ENCODE data around the gene ONECUT3. TPM values are rescaled to one million over a fixed set of nuclear protein-coding genes. Genes with fewer than 3 reads are reported as not detected.
"Not testable (repeated sequence)": the region's sequence is repeated elsewhere in the genome, so short reads cannot be mapped to it uniquely, and the experiment has no call there.

The ONECUT3 gene
- not detected for total RNA-seq
- polyA plus RNA-seq = under 1 TPM in 1 of 3 donors, not detected in 2; under 0.01 TPM
- long read RNA-seq, donor 1 = 0 reads
- long read RNA-seq, donor 2 = 0 reads
- long read RNA-seq, donor 3 = 0 reads
- long read RNA-seq, donor 4 = 0 reads
- long read RNA-seq, donor 5 = 0 reads
- long read RNA-seq, donor 6 = 0 reads
- long read RNA-seq, donor 7 = 0 reads
- long read RNA-seq, donor 8 = 0 reads
- long read RNA-seq, donor 9 = 0 reads
- long read RNA-seq, donor 10 = 0 reads

DNA sequence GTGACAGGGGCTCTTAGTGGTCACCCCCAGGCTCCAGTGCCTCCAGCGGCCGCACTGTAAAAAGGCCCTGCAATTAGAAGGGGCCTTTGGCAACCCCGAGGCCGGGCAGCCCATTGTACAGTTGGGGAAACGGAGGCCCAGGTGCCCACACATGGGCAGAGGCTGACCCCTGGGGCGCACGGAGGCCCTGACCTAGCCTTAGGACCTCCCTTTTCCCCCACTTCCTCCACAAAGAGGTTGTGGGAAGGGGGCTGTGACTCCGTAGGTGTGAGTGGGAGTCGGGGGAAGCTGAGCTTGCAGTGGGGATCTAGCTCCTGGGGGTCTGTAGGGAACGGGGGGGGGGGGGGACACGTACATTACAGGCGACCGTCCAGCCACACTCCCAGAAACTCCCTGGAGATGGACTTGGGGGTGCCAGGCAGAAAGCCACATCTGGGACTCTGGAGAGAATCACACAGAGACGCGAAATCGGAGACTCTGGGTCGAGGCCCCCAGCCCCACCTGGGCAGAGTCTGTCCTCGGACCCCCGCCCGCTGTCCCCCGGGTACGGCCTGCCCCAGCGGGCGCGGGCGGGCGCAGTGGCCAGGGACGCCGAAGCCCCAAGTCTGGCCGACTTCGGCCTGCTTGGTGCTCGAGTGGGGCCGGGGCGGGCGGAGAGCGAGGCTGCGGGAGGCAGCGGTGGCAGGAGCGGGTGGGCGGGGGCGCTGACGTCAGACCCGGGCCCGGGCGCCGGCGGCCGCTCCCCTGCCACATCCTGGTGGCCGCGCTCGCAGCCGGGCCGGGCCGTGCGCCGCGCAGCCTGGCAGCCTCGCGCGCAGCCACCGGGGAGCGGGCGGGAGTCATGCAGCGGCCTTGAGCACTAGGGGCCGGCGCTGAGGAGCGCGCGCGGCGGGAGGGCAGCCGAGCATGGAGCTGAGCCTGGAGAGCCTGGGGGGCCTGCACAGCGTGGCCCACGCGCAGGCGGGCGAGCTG is at the start of gene ONECUT3:
Gene ONECUT3, plus strand, starts transcription at position 750 of the 972 bp plus-strand sequence. Its CDS starts 157 bp downstream, at position 907.
- TF ChIP-seq, protein P1, sequence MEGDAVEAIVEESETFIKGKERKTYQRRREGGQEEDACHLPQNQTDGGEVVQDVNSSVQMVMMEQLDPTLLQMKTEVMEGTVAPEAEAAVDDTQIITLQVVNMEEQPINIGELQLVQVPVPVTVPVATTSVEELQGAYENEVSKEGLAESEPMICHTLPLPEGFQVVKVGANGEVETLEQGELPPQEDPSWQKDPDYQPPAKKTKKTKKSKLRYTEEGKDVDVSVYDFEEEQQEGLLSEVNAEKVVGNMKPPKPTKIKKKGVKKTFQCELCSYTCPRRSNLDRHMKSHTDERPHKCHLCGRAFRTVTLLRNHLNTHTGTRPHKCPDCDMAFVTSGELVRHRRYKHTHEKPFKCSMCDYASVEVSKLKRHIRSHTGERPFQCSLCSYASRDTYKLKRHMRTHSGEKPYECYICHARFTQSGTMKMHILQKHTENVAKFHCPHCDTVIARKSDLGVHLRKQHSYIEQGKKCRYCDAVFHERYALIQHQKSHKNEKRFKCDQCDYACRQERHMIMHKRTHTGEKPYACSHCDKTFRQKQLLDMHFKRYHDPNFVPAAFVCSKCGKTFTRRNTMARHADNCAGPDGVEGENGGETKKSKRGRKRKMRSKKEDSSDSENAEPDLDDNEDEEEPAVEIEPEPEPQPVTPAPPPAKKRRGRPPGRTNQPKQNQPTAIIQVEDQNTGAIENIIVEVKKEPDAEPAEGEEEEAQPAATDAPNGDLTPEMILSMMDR (IDR thresholded peaks at IDR 0.05) = no peak
- TF ChIP-seq POLR2A (IDR thresholded peaks at IDR 0.05) = no peak
- Histone ChIP-seq H3K36me3 (replicated peaks in 1 of 2) (no peaks in the 10 kb centered on the region), H3K27ac (no peak within 1 kb of the TSS), H3K4me1 (replicated peaks in 1 of 2) (peaks cover 0 to 12% of the 10 kb centered on the region in 2 donors), H3K4me3 (no peak within 1 kb of the TSS), H3K9me3 (replicated peaks in 1 of 3) (no peaks in the 10 kb centered on the region), H3K27me3 (peaks cover 88% of the 10 kb centered on the region)
- DNase-seq = peak in 1 of 7 donors; percentile 16
- 3 to 10% (median 4%) methylated on average over 7 to 77 of the region's 77 CpGs for whole genome bisulfite sequencing, 4 donors
- intact Hi-C loops (cut with DNase I) = no loop called here

DNA sequence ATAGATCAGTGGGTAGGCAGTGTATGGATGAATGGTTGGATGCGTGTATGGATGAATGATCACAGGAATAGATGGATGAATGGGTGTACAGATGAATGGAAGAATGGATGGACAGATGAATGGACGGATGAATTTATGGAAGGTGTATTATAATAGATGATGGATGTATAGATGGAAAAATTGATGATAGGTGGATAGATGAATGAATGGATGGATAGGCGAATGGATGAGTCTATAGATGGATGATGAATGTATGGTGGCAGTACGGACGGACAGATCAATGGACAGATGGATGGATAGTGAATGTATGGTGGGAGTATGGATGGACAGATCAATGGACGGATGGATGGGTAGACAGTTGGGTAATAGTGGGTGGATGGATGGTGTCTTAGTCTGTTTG is 49.0 kb upstream of the ONECUT3 start:
- H3K27me3 ChIP-seq = peaks cover 19% of the 10 kb centered on the region
- no peak overlapping the region for H3K4me3 ChIP-seq
- WGBS, 4 donors = 79 to 87% (median 84%) methylated on average over 6 of the region's 6 CpGs
- intact Hi-C loops (cut with DNase I) = no loop called here
- DNase-seq = no peak
- no peaks in the 10 kb centered on the region for H3K4me1 ChIP-seq (replicated peaks in 1 of 2)
- H3K36me3 ChIP-seq (replicated peaks in 1 of 2) = no peaks in the 10 kb centered on the region
- no peaks in the 10 kb centered on the region for H3K9me3 ChIP-seq (replicated peaks in 1 of 3)
- TF ChIP-seq, protein P1 (IDR thresholded peaks at IDR 0.05) = no peak
- TF ChIP-seq POLR2A (IDR thresholded peaks at IDR 0.05) = no peak
- H3K27ac ChIP-seq = no peak overlapping the region

DNA sequence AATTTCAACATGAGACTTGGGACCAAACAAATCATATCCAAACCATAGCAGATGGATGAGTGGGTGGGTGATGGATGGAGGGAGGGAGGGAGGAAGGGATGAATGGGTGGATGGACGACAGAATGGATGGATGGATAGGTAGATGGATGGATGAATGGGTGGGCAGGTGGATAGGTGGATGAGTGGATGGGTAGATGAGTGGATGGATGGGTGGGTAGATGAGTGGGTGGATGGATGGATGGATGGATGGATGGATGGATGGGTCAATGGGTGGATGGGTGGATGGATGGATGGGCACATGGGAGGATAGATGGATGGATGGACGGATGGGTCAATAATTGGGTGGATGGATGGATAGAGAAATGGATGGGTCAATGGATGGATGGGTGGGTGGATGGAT is 47.9 kb upstream of the ONECUT3 start:
- Histone ChIP-seq H3K9me3 (replicated peaks in 1 of 3) (no peaks in the 10 kb centered on the region), H3K27ac (no peak overlapping the region), H3K4me3 (no peak overlapping the region), H3K36me3 (replicated peaks in 1 of 2) (no peaks in the 10 kb centered on the region), H3K27me3 (peaks cover 10% of the 10 kb centered on the region), H3K4me1 (replicated peaks in 1 of 2) (no peaks in the 10 kb centered on the region)
- DNase-seq = no peak
- intact Hi-C loops (cut with DNase I) = no loop called here
- TF ChIP-seq POLR2A (IDR thresholded peaks at IDR 0.05) = no peak
- TF ChIP-seq, protein P1 (IDR thresholded peaks at IDR 0.05) = no peak
- WGBS, 4 donors = 66 to 76% (median 71%) methylated on average over 2 of the region's 2 CpGs

DNA sequence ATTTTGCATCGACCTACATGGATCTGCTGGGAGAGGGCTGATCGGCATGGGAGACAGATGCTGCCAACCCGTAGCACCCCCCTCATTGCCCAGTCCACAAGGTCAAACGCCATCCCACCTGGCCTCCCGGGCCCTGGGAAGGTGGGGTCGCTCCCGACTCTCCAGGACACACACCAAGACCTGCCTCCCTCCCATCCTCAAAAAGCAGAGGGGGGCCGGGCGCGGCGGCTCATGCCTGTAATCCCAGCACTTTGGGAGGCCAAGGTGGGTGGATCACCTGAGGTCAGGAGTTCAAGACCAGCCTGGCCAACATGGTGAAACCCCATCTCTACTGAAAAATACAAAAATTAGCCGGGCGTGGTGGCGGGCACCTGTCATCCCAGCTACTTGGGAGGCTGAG is 46.7 kb upstream of the ONECUT3 start:
- H3K27me3 ChIP-seq; H3K36me3 ChIP-seq (replicated peaks in 1 of 2); DNase-seq; intact Hi-C loops (cut with DNase I); H3K4me1 ChIP-seq (replicated peaks in 1 of 2); H3K9me3 ChIP-seq (replicated peaks in 1 of 3); H3K27ac ChIP-seq; H3K4me3 ChIP-seq: not testable (repeated sequence)
- WGBS, 4 donors = 78 to 90% (median 84%) methylated on average over 7 to 14 of the region's 14 CpGs

All from adrenal gland (tissue), 19 donors.